Adrenal gland (tissue), 12 donors: Measurements from ENCODE around the gene SPOP. TPM values are rescaled to one million over a fixed set of nuclear protein-coding genes. Genes with fewer than 3 reads are reported as not detected.

Source experiments
- DNase-seq, 7 donors: peaks; one replicate each; pipeline ENCODE4 v3.0.0-alpha.2; 2019 to 2020
- H3K27ac ChIP-seq, 5 donors: fragments of 200-600 bp; sonication (generic) in 4 of 5; 1 replicate in 3 of 5; 2 replicates in 2 of 5; pipeline versions ENCODE4 v1.5.1 to v1.8.0; 2016 to 2020; ENCODE audit warnings: mild to moderate bottlenecking in 1 of 5
- H3K27me3 ChIP-seq: fragments of 200-600 bp; 2 replicates; pipeline ENCODE4 v1.8.0; 2021
- H3K36me3 ChIP-seq, 2 donors: fragments of 200-600 bp; replicated peaks in 1 of 2; 1 replicate in 1 of 2; 2 replicates in 1 of 2; pipeline versions ENCODE4 v1.5.1 to v1.8.0; 2018 to 2022
- H3K4me1 ChIP-seq, 2 donors: fragments of 200-600 bp; replicated peaks in 1 of 2; 1 replicate in 1 of 2; 2 replicates in 1 of 2; pipeline versions ENCODE4 v1.5.1 to v1.8.0; 2018 to 2021
- H3K4me3 ChIP-seq, 4 donors: fragments of 200-600 bp; sonication (generic) in 3 of 4; one replicate each; pipeline ENCODE4 v1.5.1; 2016 to 2018
- H3K9me3 ChIP-seq, 3 donors: fragments of 200-600 bp; sonication (generic) in 1 of 3; replicated peaks in 1 of 3; 1 replicate in 2 of 3; 2 replicates in 1 of 3; pipeline versions ENCODE4 v1.5.1 to v1.8.0; 2016 to 2021
- POLR2A ChIP-seq, 2 donors: fragments of 450-650 bp; IDR thresholded peaks; one replicate each; pipeline ENCODE4 v1.6.1; 2017; ENCODE audit warnings: antibody characterized with exemption in 2 of 2, mild to moderate bottlenecking in 2 of 2, moderate library complexity in 1 of 2
- WGBS, 4 donors: extraction: QIAGEN DNeasy Blood & Tissue Kit in 2 of 4; methylation state at CpG; one replicate each; pipeline versions ENCODE4 v1.1.5 to v1.1.7; 2013 to 2017; 5-methylcytosine and 5-hydroxymethylcytosine counted together
- intact Hi-C, 2 donors: fragments of 100-400 bp; cut with DNase I; formaldehyde crosslinking; loops; one replicate each; pipeline versions ENCODE4 v1.14.1 to v1.15.0; 2022 to 2023
- polyA plus RNA-seq, 3 donors: library from polyadenylated mRNA; stranded (reverse); fragments of 200-250 nt in 2 of 3; fragments of 350-450 nt in 1 of 3; fragmentation: Illumina TruSeq in 1 of 3; extraction: RNeasy Lipid Tissue Mini Kit (QIAGEN cat#74804) in 1 of 3; gene quantifications; one replicate each; pipeline ENCODE4 v1.2.3, GENCODE V29; 2013 to 2014
- total RNA-seq, 9 donors: library from RNA; depleted of rRNA in 4 of 9; stranded (reverse); fragments of >200 nt in 4 of 9; fragments of 120-200 nt in 1 of 9; fragmentation: NEBNext Ultra II Directional in 1 of 9; extraction: Animal tissue kit (Norgen Biotek cat#: 25700) in 1 of 9; gene quantifications; one replicate each; pipeline versions ENCODE4 v1.1.0 to v1.2.4, GENCODE V29; 2013 to 2023
- TF ChIP-seq, protein P1 (sequence below), 6 experiments: fragments of 450-650 bp in 4 of 6; fragments of 200-600 bp in 2 of 6; sonication (generic) in 1 of 6; IDR thresholded peaks; 1 replicate in 5 of 6; 2 replicates in 1 of 6; pipeline versions ENCODE4 v1.5.1 to v1.8.0; 2016 to 2021; ENCODE audit warnings: antibody characterized with exemption in 6 of 6, mild to moderate bottlenecking in 2 of 6, moderate library complexity in 1 of 6
- donor health status: healthy with polysubstance abuse.
- donor health status: Bipolar disorder and iron deficiency.
- donor health status: DM: yes; HTN: yes; CAD: no.
- donor health status: DM: no; HTN: no; CAD: no.
- donor health status: DM: no; HTN: no; CAD: no.
- donor health status: DM: yes; HTN: yes; CAD: no.

The SPOP gene
- total and polyA plus RNA-seq, 12 donors: 22.4 to 86.4 (median 57.6) TPM

DNA sequence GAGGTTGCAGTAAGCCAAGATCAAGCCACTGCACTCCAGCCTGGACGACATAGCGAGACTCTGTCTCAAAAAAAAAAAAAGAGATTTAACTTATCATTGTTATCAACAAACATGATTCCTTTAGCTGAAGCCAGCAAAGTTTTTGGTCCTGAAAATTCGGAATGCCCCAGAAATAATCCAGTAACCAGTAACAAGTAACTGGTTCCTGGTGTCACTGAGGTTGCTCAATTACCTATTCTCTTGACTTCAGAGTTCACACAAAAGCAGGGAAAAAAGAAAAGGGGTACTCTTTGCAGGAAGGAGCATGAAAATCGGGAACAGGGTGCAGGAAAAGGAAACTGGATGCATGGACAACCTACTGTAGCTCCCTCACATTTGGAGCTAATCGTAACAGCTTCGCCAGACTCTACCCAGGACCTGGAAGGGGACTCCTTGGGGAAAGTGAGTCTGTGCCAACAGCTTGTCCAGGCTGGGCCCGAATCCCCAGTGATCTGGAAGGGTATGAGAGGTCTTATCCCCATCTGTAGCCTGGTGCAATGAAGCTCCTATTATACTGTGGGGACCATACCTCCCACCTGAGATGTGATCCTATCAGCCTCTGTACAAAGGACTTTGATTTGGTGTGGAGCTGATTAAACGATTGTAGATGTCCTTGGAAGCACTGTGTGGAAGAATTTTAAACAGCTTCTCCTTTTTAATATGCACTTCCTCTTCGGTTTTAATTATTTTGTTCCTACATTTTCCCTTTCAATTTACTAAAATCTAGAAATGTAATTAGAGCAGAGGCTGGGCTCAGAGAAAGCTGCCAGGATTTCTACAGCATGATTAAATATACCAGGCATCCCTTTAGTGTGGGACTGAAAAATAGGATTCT lies 3.4 kb upstream of the SPOP start:
- H3K9me3 ChIP-seq: no peaks in the 10 kb centered on the region
- H3K36me3 ChIP-seq: no peaks in the 10 kb centered on the region
- 64 to 66% (median 66%) methylated on average over 9 of the region's 9 CpGs for WGBS, 4 donors
- intact Hi-C loops: loop anchor here in 1 of 2 donors (10.0 kb wide), 1 partner anchor 57 kb away; no protein-coding TSS in a partner anchor
- no peak overlapping the region for H3K4me3 ChIP-seq
- TF ChIP-seq, protein P1, sequence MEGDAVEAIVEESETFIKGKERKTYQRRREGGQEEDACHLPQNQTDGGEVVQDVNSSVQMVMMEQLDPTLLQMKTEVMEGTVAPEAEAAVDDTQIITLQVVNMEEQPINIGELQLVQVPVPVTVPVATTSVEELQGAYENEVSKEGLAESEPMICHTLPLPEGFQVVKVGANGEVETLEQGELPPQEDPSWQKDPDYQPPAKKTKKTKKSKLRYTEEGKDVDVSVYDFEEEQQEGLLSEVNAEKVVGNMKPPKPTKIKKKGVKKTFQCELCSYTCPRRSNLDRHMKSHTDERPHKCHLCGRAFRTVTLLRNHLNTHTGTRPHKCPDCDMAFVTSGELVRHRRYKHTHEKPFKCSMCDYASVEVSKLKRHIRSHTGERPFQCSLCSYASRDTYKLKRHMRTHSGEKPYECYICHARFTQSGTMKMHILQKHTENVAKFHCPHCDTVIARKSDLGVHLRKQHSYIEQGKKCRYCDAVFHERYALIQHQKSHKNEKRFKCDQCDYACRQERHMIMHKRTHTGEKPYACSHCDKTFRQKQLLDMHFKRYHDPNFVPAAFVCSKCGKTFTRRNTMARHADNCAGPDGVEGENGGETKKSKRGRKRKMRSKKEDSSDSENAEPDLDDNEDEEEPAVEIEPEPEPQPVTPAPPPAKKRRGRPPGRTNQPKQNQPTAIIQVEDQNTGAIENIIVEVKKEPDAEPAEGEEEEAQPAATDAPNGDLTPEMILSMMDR (IDR thresholded peaks at IDR 0.05): no peak
- TF ChIP-seq POLR2A (IDR thresholded peaks at IDR 0.05): no peak
- peaks cover 8 to 10% of the 10 kb centered on the region in 2 donors for H3K4me1 ChIP-seq
- DNase-seq: no peak
- H3K27ac ChIP-seq: no peak overlapping the region
- no peaks in the 10 kb centered on the region for H3K27me3 ChIP-seq

GRCh38 chr17:49680314-49680713 lies 2.4 kb upstream of the SPOP start:
- TF ChIP-seq POLR2A (IDR thresholded peaks at IDR 0.05): no peak
- TF ChIP-seq, protein P1 (IDR thresholded peaks at IDR 0.05): no peak
- Histone ChIP-seq H3K27me3 (no peaks in the 10 kb centered on the region), H3K4me1 (peaks cover 18 to 20% of the 10 kb centered on the region in 2 donors), H3K27ac (no peak overlapping the region), H3K36me3 (no peaks in the 10 kb centered on the region), H3K4me3 (no peak overlapping the region), H3K9me3 (no peaks in the 10 kb centered on the region)
- 64 to 80% (median 72%) methylated on average over 6 of the region's 6 CpGs for WGBS, 4 donors
- intact Hi-C loops: loop anchor here in 1 of 2 donors (10.0 kb wide), 1 partner anchor 56 kb away; no protein-coding TSS in a partner anchor
- DNase-seq: no peak

GRCh38 chr17:49677134-49677932 lies 564 bp downstream of the SPOP start:
- TF ChIP-seq POLR2A (IDR thresholded peaks at IDR 0.05): no peak
- TF ChIP-seq, protein P1 (IDR thresholded peaks at IDR 0.05): no peak
- no peaks in the 10 kb centered on the region for H3K9me3 ChIP-seq
- peak overlapping the region in 3 of 4 donors; percentile 36 to 78 (median 75) for H3K4me3 ChIP-seq
- intact Hi-C loops: no loop called here
- H3K36me3 ChIP-seq: no peaks in the 10 kb centered on the region
- 0 to 3% (median 0%) methylated on average over 5 to 34 of the region's 34 CpGs for WGBS, 4 donors
- H3K27me3 ChIP-seq: no peaks in the 10 kb centered on the region
- H3K27ac ChIP-seq: peak overlapping the region; percentile 85 to 99 (median 96)
- peaks cover 26 to 43% of the 10 kb centered on the region in 2 donors for H3K4me1 ChIP-seq
- DNase-seq: peak; percentile 97 to 98 (median 97)
